GM19239 (cell line): ENCODE measurements around the gene NR1I2.
A peak's percentile ranks its signal among the peaks of the same experiment; 100 is the strongest.

Experiments
- DNase-seq: peaks from one replicate; pipeline ENCODE4 v3.0.0; 2011; ENCODE audit warnings: low spot score; ENCODE audit not compliant: insufficient read length
- FAIRE-seq: peaks from 2 replicates; lab custom pipeline; 2011; peaks lifted over from hg19 to GRCh38; lab: Jason Lieb, UNC

The NR1I2 gene

GRCh38 chr3:119778176-119778575, 3.7 kb upstream of the NR1I2 start:
- no peak for FAIRE-seq
- DNase-seq = no peak

DNA sequence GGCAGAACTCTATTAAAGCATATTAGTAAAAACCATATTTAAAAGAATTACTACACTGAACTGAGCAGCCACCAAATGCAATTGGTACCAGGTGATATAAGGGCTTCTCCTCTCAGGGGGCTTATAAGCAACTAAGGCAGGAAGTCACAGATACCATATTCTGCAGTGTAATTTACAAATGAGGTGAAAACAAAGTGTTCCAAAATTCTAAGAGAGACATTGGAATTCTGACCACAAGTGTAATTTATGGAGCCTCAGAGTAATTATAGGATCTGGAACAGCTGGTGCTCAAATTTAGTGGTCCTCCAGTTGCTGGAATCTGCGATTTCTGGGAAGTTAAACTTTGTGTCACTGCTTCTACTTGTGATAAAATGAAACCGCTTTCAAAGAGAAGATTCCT, 3.1 kb upstream of the NR1I2 start:
- FAIRE-seq (peak; percentile 51), DNase-seq (no peak)

GRCh38 chr3:119779731-119780383, 2.0 kb upstream of the NR1I2 start:
- DNase-seq (no peak), FAIRE-seq (peak; percentile 93)

DNA sequence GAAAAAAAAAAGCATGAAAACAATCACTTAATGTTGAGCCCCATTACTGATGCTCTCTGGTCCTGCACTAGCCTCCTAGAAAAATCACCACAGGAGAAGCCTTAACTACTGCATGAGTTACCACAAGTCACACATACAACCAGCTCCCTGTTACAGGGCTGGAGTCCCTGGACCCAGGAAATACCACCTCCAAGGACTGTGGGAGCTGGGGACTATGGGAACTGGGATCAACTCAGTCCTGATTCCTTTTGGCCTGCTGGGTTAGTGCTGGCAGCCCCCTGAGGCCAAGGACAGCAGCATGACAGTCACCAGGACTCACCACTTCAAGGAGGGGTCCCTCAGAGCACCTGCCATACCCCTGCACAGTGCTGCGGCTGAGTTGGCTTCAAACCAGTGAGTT, 559 bp downstream of the NR1I2 start:
- FAIRE-seq = no peak
- no peak for DNase-seq

GRCh38 chr3:119783255-119783654, 1.4 kb downstream of the NR1I2 start:
- FAIRE-seq (no peak), DNase-seq (no peak)

- DNase-seq (no peak), FAIRE-seq (no peak)
Observed at GRCh38 chr3:119783883-119784282, 2.0 kb downstream of the NR1I2 start.

- FAIRE-seq = no peak
- no peak for DNase-seq
Observed at GRCh38 chr3:119786409-119786808, 4.5 kb downstream of the NR1I2 start.

- DNase-seq = no peak
Observed at GRCh38 chr3:119790369-119790768, 8.5 kb downstream of the NR1I2 start.

DNA sequence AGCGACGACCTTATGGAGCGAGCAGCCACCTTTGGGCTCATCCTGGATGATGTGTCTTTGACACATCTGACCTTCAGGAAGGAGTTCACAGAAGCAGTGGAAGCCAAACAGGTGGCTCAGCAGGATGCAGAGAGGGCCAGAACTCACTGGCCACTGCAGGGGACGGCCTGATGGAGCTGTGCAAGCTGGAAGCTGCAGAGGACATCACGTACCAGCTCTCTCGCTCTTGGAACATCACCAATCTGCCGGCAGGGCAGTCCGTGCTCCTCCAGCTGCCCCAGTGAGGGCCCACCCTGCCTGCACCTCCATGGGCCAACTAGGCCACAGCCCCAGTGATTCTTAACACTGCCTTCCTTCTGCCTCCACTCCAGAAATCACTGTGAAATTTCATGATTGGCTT, 10.4 kb downstream of the NR1I2 start:
- no peak for DNase-seq
- no peak for FAIRE-seq

More at GRCh38 chr3:119790369-119790768, 8.5 kb downstream of the NR1I2 start:
- FAIRE-seq = no peak

DNA sequence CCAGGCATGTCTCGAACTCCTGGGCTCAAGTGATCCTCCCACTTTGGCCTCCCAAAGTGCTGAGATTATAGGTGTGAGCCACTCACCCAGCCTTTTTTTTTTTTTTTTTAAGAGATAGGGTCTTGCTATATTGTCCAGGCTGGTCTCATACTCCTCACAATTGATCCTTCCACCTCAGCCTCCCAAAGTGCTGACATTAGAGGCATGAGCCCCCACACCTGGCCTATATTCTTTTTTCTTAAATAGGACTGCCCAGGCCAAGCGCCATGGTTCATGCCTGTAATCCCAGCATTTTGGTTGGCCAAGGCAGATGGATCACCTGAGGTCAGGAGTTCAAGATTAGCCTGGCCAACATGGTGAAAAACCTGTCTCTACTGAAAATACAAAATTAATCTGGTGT, 12.5 kb downstream of the NR1I2 start:
- DNase-seq (no peak), FAIRE-seq (no peak)

DNA sequence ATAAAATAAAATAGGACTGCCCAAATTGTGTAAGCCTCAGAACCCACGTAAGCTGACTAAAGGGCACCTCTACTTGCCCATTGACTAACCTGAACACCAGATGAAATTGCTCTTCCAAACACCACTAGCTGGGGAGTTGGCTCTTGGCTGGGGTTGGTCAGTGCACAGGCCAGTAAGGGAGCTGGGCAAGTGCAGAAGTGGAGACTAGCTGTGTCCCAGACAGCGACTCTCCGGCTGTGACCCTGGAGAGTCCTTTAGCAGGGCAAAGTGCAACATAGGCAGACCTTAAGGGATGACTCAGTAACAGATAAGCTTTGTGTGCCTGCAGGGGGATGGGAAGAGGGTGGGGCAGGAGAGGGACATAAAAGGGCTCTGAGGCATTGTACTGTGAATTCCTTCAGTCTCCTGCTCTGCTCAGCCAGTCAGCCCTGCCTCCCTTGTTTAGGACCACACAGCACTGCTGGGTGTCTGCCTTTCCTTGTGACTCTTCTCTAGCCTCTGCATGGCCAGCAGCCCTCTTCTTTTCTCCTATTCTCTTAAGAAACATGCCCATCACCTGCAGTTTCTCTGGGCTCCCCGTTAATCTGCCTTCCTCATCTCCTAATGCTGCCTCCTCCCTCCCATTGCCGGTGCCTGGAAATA, 13.2 kb downstream of the NR1I2 start:
- DNase-seq (no peak), FAIRE-seq (no peak)

DNA sequence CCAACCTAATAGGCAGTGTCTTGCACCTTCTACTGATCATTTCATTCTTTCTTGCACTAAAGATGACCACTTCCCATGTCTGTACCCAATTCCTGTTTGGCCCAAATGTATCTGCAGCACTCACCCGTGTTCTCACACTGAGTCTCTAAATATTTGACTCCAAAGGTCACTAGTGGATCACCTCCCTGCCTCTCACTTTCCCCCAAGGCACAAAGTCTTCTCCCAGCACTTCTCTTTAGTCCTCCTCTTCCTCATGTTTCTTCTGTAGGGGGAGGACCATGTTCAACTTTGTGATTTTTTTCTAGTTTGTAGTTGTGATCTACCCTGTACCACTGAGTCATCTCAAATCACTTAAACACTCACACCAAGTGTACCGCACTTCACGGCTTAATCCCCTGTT, 13.9 kb downstream of the NR1I2 start:
- DNase-seq (no peak), FAIRE-seq (no peak)

GRCh38 chr3:119796368-119796767, 14.5 kb downstream of the NR1I2 start:
- no peak for FAIRE-seq
- DNase-seq = no peak

GRCh38 chr3:119796785-119797184, 14.9 kb downstream of the NR1I2 start:
- no peak for DNase-seq
- FAIRE-seq = no peak

DNA sequence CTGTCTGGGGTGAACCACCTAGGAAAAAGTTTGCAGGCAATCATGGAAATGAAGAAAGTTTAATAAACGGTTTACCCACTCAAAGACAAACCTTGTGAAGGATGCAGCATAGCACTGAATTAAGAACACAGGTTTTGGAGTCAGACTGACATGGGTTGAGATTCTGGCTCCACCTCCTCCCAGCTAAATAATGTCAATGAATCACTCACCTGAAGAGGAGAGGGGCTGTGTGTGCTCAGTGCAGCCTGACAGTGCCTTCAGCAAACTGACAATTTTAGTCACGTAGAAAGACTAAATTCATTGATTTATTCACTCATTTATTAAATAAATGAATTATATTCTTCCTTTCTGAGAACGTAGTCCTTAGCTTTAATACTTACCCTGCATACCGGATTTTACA, 18.9 kb downstream of the NR1I2 start:
- DNase-seq (no peak), FAIRE-seq (no peak)

DNA sequence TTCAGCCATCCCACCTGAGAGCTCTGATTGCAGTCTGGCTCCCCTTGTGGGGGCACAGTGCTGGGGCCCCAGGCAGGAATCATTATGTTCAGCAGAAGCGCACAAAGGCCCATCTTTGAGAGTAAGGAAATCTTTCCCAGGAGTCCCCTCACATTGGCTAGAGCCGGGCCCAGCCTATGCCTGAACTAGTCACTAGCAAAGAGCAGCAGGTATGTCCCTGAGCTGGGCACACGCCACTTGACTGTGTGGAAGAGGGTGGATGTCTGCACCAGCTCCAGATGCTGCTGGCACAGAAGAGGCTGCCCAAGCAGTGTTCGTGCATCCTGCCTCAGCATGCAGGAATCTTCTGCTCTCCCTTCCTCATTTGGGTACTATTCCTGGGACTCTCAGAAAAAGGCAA, 26.3 kb downstream of the NR1I2 start:
- no peak for DNase-seq
- FAIRE-seq = no peak

DNA sequence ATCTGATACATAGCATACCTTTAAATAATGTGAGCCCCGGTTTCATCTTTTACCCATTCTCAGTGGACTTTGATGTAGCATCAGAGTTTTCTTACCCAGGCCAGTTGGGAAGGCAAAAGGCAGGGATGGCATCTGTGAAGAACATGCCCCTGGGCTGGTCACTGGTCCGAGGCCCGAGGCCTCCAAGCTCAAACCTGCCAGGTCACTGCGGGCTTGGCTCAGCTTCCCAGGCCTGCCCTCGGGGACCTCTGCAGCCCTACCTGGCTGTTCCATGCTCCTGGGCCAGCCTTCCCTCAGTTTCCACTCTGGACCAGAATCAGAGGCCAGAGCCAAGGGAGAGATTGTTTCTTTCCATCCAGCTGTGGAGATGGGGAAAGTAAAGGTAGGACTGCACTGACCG, 26.9 kb downstream of the NR1I2 start:
- FAIRE-seq (peak; percentile 21), DNase-seq (no peak)

GRCh38 chr3:119809249-119810017, 27.5 kb downstream of the NR1I2 start:
- FAIRE-seq = peak; percentile 40
- peak; percentile 60 for DNase-seq

DNA sequence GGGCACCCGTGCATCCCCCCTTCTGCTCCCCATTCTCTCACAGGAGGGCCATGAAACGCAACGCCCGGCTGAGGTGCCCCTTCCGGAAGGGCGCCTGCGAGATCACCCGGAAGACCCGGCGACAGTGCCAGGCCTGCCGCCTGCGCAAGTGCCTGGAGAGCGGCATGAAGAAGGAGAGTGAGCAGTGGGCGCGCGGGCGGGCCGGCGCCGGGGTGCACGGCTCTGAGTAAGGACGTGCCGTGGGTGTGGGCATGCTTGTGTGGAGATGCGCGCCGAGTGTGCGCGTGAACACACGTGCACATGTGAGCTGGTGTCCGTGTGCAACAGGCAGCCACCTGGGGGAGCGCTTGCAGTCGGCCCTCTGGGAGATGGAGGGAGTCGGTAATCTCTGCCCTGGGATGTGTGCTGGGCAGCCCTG, 28.1 kb downstream of the NR1I2 start:
- DNase-seq (peak; percentile 72), FAIRE-seq (peak; percentile 89)

GRCh38 chr3:119812491-119813058, 30.7 kb downstream of the NR1I2 start:
- FAIRE-seq = no peak

DNA sequence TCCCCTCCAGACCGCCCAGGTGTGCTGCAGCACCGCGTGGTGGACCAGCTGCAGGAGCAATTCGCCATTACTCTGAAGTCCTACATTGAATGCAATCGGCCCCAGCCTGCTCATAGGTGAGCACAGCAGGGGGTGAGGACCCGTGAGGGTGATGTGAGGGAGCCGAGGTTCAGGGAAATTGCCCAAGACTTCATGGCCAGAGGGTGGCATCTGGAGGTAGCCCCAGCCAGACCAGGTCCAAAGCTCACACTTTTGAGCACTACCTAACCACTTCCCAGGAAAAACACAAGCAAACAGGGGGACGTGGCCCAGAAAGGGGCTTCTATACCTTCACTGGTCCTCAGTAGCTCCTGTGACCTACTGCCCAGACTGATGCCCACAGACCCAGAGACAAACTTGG, 33.8 kb downstream of the NR1I2 start:
- FAIRE-seq (no peak), DNase-seq (no peak)

More at GRCh38 chr3:119812491-119813058, 30.7 kb downstream of the NR1I2 start:
- DNase-seq = no peak
